ENCODE measurements around the gene MOB1B.

DNA sequence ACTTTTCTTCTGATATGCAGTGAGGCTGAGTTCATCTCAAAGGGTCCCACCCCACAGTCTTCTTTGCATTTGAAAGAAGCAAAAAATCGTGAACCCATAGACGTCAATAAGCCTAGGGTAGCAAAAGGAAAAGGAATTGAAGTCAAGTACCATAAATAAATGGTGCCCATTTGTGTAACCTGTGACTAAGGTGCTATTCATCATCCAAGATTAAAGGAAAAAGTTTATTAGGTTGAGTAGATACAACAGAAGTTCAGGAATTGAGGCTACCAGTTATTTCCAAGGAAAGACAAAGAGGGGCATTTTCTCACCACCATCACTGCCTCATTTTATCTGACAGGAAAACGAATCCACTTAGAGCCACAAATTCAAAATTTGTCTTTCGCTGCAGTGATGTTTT lies 43.7 kb upstream of the MOB1B start:
- TF ChIP-seq, protein P1, sequence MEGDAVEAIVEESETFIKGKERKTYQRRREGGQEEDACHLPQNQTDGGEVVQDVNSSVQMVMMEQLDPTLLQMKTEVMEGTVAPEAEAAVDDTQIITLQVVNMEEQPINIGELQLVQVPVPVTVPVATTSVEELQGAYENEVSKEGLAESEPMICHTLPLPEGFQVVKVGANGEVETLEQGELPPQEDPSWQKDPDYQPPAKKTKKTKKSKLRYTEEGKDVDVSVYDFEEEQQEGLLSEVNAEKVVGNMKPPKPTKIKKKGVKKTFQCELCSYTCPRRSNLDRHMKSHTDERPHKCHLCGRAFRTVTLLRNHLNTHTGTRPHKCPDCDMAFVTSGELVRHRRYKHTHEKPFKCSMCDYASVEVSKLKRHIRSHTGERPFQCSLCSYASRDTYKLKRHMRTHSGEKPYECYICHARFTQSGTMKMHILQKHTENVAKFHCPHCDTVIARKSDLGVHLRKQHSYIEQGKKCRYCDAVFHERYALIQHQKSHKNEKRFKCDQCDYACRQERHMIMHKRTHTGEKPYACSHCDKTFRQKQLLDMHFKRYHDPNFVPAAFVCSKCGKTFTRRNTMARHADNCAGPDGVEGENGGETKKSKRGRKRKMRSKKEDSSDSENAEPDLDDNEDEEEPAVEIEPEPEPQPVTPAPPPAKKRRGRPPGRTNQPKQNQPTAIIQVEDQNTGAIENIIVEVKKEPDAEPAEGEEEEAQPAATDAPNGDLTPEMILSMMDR (IDR thresholded peaks at IDR 0.05): no peak
- no peak for TF ChIP-seq POLR2A (IDR thresholded peaks at IDR 0.05)
- no peak for TF ChIP-seq EP300 (IDR thresholded peaks at IDR 0.05)
